ENCODE data around the gene PHF19.

- no peak for TF ChIP-seq POLR2A (IDR thresholded peaks at IDR 0.05; ENCODE audit: low read length)
- TF ChIP-seq GATA1 (IDR thresholded peaks at IDR 0.05; ENCODE audit: low read depth, low read length), result no peak
Observed at GRCh38 chr9:120815075-120815474, 61.9 kb downstream of the PHF19 start.
